Measurements from ENCODE around the gene HBP1. TPM values are rescaled to one million over a fixed set of nuclear protein-coding genes. Genes with fewer than 3 reads are reported as not detected.

HBP1 gene
- total RNA-seq, 4 donors from 2014 or later, result 111 to 182 (median 154) TPM

GRCh38 chr7:107157091-107157490, 11.7 kb upstream of the HBP1 start:
- H3K4me1 ChIP-seq, result no peaks in the 10 kb centered on the region
- no peak for TF ChIP-seq CTCF (IDR thresholded peaks at IDR 0.05)
- TF ChIP-seq POLR2A (IDR thresholded peaks at IDR 0.05), result no peak
- no peak overlapping the region for H3K27ac ChIP-seq
- H3K36me3 ChIP-seq, result no peaks in the 10 kb centered on the region
- no peaks in the 10 kb centered on the region for H3K27me3 ChIP-seq
- DNase-seq, result no peak
- no peaks in the 10 kb centered on the region for H3K9me3 ChIP-seq
- intact Hi-C loops (cut with DNase I), result no loop called here
- no peak overlapping the region for H3K4me3 ChIP-seq (replicated peaks in 1 of 3)
- WGBS, 2 donors, result 90 to 95% methylated on average over 7 of the region's 7 CpGs

GRCh38 chr7:107158028-107158427, 10.8 kb upstream of the HBP1 start:
- Histone ChIP-seq H3K27ac (no peak overlapping the region), H3K4me1 (no peaks in the 10 kb centered on the region), H3K27me3 (no peaks in the 10 kb centered on the region), H3K36me3 (no peaks in the 10 kb centered on the region), H3K4me3 (replicated peaks in 1 of 3) (no peak overlapping the region), H3K9me3 (no peaks in the 10 kb centered on the region)
- intact Hi-C loops (cut with DNase I), result no loop called here
- TF ChIP-seq POLR2A (IDR thresholded peaks at IDR 0.05) (no peak), CTCF (IDR thresholded peaks at IDR 0.05) (no peak)
- WGBS, 2 donors, result 89 to 90% methylated on average over 2 of the region's 2 CpGs
- DNase-seq, result no peak

DNA sequence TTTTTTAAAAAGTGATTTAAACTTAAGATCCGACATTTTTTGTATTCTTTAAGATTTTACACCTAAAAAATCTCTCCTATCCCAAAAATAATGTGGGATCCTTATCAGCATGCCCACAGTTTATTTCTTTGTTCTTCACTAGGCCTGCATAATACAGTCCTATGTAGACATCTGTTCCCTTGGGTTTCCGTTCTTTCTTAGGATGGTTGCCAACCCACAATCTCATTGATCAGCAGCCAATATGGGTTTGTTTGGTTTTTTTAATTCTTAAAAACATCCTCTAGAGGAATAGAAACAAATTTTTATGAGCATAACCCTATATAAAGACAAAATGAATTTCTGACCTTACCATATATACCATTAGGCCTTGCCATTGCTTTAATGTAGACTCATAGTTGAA, 8.4 kb upstream of the HBP1 start:
- Histone ChIP-seq H3K27ac (no peak overlapping the region), H3K4me1 (no peaks in the 10 kb centered on the region), H3K27me3 (no peaks in the 10 kb centered on the region), H3K9me3 (no peaks in the 10 kb centered on the region), H3K36me3 (no peaks in the 10 kb centered on the region), H3K4me3 (replicated peaks in 1 of 3) (no peak overlapping the region)
- intact Hi-C loops (cut with DNase I), result no loop called here
- DNase-seq, result no peak
- TF ChIP-seq POLR2A (IDR thresholded peaks at IDR 0.05), result no peak
- TF ChIP-seq CTCF (IDR thresholded peaks at IDR 0.05), result no peak
- 78 to 87% methylated on average over 2 of the region's 2 CpGs for WGBS, 2 donors

- Histone ChIP-seq H3K4me1 (no peaks in the 10 kb centered on the region), H3K36me3 (no peaks in the 10 kb centered on the region), H3K9me3 (no peaks in the 10 kb centered on the region), H3K4me3 (replicated peaks in 1 of 3) (no peak overlapping the region), H3K27me3 (no peaks in the 10 kb centered on the region), H3K27ac (no peak overlapping the region)
- 91 to 92% methylated on average over 3 of the region's 3 CpGs for WGBS, 2 donors
- intact Hi-C loops (cut with DNase I), result no loop called here
- TF ChIP-seq CTCF (IDR thresholded peaks at IDR 0.05) (no peak), POLR2A (IDR thresholded peaks at IDR 0.05) (no peak)
- no peak for DNase-seq
Observed at GRCh38 chr7:107161415-107161814, 7.4 kb upstream of the HBP1 start.

DNA sequence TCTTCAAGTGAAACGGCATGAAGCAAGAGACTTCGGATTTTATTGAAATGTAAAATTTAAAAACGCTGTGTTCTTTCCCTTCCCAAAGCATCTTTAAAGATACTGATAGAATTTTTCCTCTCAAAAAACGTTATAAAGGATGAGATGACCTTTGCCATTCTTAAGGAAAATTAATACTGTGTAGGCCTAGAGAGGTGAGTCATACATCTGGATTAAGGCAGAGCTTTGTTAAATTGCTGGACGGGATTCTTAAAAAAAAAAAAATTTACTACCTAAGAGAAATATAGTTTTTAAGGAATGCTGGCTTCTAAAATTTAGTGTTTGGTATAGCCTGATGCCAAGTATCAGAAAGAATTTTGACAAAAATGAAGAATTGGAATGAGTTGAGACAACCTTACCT, 6.3 kb upstream of the HBP1 start:
- Histone ChIP-seq H3K27me3 (no peaks in the 10 kb centered on the region), H3K9me3 (no peaks in the 10 kb centered on the region), H3K4me1 (no peaks in the 10 kb centered on the region), H3K27ac (no peak overlapping the region), H3K4me3 (replicated peaks in 1 of 3) (no peak overlapping the region), H3K36me3 (no peaks in the 10 kb centered on the region)
- TF ChIP-seq POLR2A (IDR thresholded peaks at IDR 0.05) (no peak), CTCF (IDR thresholded peaks at IDR 0.05) (no peak)
- no peak for DNase-seq
- intact Hi-C loops (cut with DNase I), result no loop called here
- 64 to 75% methylated on average over 5 of the region's 5 CpGs for WGBS, 2 donors

Measured in thyroid gland (tissue), 4 donors.